ENCODE data around the gene CD2.

- TF ChIP-seq CTCF (IDR thresholded peaks at IDR 0.05; ENCODE audit: low read depth, low read length), result no peak
- no peak for TF ChIP-seq POLR2A (IDR thresholded peaks at IDR 0.05; ENCODE audit: extremely low read depth, insufficient read length)
- TF ChIP-seq MYC (IDR thresholded peaks at IDR 0.05; ENCODE audit: low read depth, low read length), result no peak
- no peak for TF ChIP-seq MAX (IDR thresholded peaks at IDR 0.05; ENCODE audit: low read depth, low read length)
These were observed 17.9 kb downstream of the CD2 start for GRCh38 chr1:116771997-116772647.

Data from NB4 (cell line).